Measurements from ENCODE around the gene ST6GALNAC5. TPM values are rescaled to one million over a fixed set of nuclear protein-coding genes. Genes with fewer than 3 reads are reported as not detected.

The ST6GALNAC5 gene
- polyA plus RNA-seq, 1 experiment = 3.0 TPM

- H3K36me3 ChIP-seq (ENCODE audit: control insufficient read depth, insufficient read depth, low read length) = no peaks in the 10 kb centered on the region
- POLR2A ChIA-PET = no interaction called here
- no peak for TF ChIP-seq CTCF (IDR thresholded peaks at IDR 0.05; ENCODE audit: insufficient read depth, low read depth, low read length)
- CTCF ChIA-PET = no interaction called here
- no peak overlapping the region for H3K4me3 ChIP-seq (ENCODE audit: low read depth, low read length)
- DNase-seq (ENCODE audit: low read depth) = no peak
- no peaks in the 10 kb centered on the region for H3K27me3 ChIP-seq (ENCODE audit: control insufficient read depth, insufficient read depth, low read length)
Observed at GRCh38 chr1:76909311-76909710, 42.0 kb downstream of the ST6GALNAC5 start.

GRCh38 chr1:76919085-76919484 is 51.8 kb downstream of the ST6GALNAC5 start:
- no peaks in the 10 kb centered on the region for H3K36me3 ChIP-seq (ENCODE audit: control insufficient read depth, insufficient read depth, low read length)
- no peak for DNase-seq (ENCODE audit: low read depth)

GRCh38 chr1:76921590-76921989 is 54.3 kb downstream of the ST6GALNAC5 start:
- no peaks in the 10 kb centered on the region for H3K27me3 ChIP-seq (ENCODE audit: control insufficient read depth, insufficient read depth, low read length)
- ChIA-PET POLR2A (no interaction called here), CTCF (no interaction called here)
- no peak for DNase-seq (ENCODE audit: low read depth)
- no peaks in the 10 kb centered on the region for H3K36me3 ChIP-seq (ENCODE audit: control insufficient read depth, insufficient read depth, low read length)
- H3K4me3 ChIP-seq (ENCODE audit: low read depth, low read length) = no peak overlapping the region
- no peak for TF ChIP-seq CTCF (IDR thresholded peaks at IDR 0.05; ENCODE audit: insufficient read depth, low read depth, low read length)

More at GRCh38 chr1:76919085-76919484, 51.8 kb downstream of the ST6GALNAC5 start:
- Histone ChIP-seq H3K27me3 (ENCODE audit: control insufficient read depth, insufficient read depth, low read length) (no peaks in the 10 kb centered on the region), H3K4me3 (ENCODE audit: low read depth, low read length) (no peak overlapping the region)
- TF ChIP-seq CTCF (IDR thresholded peaks at IDR 0.05; ENCODE audit: insufficient read depth, low read depth, low read length) = no peak
- ChIA-PET POLR2A (no interaction called here), CTCF (no interaction called here)

- CTCF ChIA-PET = no interaction called here
- no peak for DNase-seq (ENCODE audit: low read depth)
- no peak for TF ChIP-seq CTCF (IDR thresholded peaks at IDR 0.05; ENCODE audit: insufficient read depth, low read depth, low read length)
- Histone ChIP-seq H3K36me3 (ENCODE audit: control insufficient read depth, insufficient read depth, low read length) (no peaks in the 10 kb centered on the region), H3K27me3 (ENCODE audit: control insufficient read depth, insufficient read depth, low read length) (no peaks in the 10 kb centered on the region), H3K4me3 (ENCODE audit: low read depth, low read length) (no peak overlapping the region)
- POLR2A ChIA-PET = no interaction called here
Observed at GRCh38 chr1:76925825-76926224, 58.5 kb downstream of the ST6GALNAC5 start.

GRCh38 chr1:76928522-76928921 is 61.2 kb downstream of the ST6GALNAC5 start:
- Histone ChIP-seq H3K36me3 (ENCODE audit: control insufficient read depth, insufficient read depth, low read length) (no peaks in the 10 kb centered on the region), H3K4me3 (ENCODE audit: low read depth, low read length) (no peak overlapping the region), H3K27me3 (ENCODE audit: control insufficient read depth, insufficient read depth, low read length) (no peaks in the 10 kb centered on the region; the same call in 1 of the 2 replicates)
- CTCF ChIA-PET = interaction anchor here (0.7 kb wide), 1 partner anchor 1075 kb away, joined by 3 read pairs; no protein-coding TSS in a partner anchor
- POLR2A ChIA-PET = no interaction called here
- no peak for DNase-seq (ENCODE audit: low read depth)
- no peak for TF ChIP-seq CTCF (IDR thresholded peaks at IDR 0.05; ENCODE audit: insufficient read depth, low read depth, low read length)
